HFF-Myc (cell line): Measurements from ENCODE around the gene CYP26A1.

ENCODE experiments used
- DNase-seq: peaks from one replicate; pipeline ENCODE4 v3.0.0-alpha.2; 2011; ENCODE audit warnings: low read depth; ENCODE audit errors: extremely low read depth
- H3K4me3 ChIP-seq: replicated peaks from 2 replicates; pipeline ENCODE4 v1.5.1; 2011; ENCODE audit warnings: low read depth, mild to moderate bottlenecking, control low read depth, low read length
- TF ChIP-seq, protein P1 (sequence below): IDR thresholded peaks from 2 replicates; pipeline ENCODE4 v1.5.1; 2012; ENCODE audit warnings: mild to moderate bottlenecking, low read depth, low read length, control low read depth; ENCODE audit errors: missing control alignments

The CYP26A1 gene

DNA sequence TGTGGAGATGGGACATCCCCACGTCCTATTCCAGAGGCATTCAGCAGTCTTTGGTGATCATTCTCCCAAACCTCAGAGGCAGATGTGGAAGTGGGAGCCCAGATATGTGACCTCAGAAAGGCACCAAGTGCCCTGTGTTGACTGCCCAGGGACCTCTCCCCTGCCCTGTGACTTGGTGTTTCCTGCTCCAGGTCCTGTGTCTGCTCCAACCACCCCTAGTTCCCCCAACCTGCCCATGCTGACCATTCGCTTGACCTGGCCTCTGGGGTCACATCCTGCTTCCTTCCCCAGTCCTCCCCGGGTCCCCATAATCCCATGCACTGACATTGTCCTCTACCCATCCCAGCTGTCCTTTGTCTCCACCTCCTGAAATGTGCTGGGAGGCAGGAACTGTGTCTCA is 7.6 kb downstream of the CYP26A1 start:
- TF ChIP-seq, protein P1, sequence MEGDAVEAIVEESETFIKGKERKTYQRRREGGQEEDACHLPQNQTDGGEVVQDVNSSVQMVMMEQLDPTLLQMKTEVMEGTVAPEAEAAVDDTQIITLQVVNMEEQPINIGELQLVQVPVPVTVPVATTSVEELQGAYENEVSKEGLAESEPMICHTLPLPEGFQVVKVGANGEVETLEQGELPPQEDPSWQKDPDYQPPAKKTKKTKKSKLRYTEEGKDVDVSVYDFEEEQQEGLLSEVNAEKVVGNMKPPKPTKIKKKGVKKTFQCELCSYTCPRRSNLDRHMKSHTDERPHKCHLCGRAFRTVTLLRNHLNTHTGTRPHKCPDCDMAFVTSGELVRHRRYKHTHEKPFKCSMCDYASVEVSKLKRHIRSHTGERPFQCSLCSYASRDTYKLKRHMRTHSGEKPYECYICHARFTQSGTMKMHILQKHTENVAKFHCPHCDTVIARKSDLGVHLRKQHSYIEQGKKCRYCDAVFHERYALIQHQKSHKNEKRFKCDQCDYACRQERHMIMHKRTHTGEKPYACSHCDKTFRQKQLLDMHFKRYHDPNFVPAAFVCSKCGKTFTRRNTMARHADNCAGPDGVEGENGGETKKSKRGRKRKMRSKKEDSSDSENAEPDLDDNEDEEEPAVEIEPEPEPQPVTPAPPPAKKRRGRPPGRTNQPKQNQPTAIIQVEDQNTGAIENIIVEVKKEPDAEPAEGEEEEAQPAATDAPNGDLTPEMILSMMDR: no peak
- no peak for DNase-seq
- no peak overlapping the region for H3K4me3 ChIP-seq

DNA sequence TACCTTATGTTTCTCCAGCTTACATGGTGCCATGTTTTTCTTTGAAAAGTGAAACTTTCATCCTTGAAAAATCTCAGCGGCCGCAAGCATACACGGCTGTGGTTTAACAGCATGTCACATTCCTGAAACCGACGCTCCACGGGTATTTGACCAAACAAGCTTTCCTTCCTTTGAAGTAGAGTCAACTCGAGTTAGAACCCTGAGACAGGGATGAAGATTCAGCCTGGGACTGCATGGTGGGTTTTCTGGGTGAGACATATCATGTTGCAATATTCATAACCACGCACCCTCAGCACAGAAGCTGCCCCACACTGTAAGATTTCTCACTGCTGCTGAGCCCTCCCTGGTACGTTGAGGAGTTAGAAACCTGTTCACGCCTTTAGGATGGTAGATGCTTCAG is 8.1 kb downstream of the CYP26A1 start:
- TF ChIP-seq, protein P1: no peak
- no peak for DNase-seq
- no peak overlapping the region for H3K4me3 ChIP-seq

DNA sequence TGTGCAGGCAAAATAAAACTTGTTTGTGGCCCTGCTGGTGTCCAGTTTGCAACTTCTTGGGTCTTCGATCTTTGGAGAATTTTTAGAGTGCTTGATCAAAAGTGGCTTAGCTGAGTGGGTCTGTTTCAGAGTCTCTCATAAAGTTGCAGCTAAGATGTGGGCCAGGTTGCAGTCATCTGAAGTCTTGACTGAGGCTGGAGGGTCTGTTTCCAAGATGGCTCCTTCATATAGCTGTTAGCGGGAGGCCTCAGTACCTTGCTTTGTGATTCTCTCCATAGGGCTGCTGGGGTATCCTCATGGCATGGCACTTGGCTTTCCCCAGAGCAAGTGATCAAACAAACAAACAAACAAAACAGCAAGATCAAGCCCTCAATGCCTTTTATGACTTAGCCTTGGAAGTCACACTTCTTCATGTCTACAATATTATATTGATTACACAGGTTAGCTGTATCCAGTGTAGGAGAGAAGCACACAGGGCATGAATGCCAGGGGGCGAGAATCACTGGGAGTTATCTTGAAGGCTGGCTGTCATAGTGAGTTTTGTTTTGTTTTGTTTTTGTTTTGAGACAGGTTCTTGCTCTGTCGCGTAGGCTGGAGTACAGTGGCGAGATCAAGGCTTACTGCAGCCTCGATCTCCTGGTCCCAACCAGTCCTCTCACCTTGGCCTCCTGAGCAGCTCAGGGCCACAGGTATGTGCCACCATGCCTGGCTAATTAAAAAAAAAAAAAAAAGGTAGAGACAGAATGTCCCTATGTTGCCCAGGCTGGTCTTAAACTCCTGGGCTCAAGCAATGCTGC is 10.2 kb downstream of the CYP26A1 start:
- DNase-seq: no peak
- TF ChIP-seq, protein P1: no peak
- no peak overlapping the region for H3K4me3 ChIP-seq

DNA sequence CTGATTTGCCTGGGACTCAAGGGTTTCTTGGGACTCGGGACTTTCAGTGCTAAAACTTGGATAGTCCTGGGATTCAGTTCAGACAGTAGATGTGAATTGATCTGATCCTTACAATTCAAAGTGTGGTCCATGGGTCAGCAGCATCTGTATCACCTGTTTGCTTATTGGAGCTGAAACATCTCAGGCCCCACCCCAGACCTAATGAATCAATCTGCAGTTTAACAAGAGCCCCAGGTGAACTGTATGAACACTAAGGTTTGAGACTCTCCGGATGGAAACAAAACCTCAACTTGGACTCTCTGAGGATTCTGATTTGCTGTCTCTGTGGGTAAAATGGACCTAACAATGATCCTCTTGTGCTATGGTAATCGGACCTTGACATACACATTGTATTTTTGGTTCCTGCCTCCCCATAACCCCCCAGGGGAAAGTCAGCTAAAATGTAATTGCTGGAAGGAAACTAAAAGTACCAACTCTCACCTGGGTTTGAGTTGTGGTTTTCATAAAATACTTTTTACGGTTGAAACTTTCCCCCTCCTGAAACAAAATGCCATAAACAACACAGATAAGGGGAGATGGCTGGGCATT is 11.7 kb downstream of the CYP26A1 start:
- TF ChIP-seq, protein P1: no peak
- no peak for DNase-seq
- H3K4me3 ChIP-seq: no peak overlapping the region

DNA sequence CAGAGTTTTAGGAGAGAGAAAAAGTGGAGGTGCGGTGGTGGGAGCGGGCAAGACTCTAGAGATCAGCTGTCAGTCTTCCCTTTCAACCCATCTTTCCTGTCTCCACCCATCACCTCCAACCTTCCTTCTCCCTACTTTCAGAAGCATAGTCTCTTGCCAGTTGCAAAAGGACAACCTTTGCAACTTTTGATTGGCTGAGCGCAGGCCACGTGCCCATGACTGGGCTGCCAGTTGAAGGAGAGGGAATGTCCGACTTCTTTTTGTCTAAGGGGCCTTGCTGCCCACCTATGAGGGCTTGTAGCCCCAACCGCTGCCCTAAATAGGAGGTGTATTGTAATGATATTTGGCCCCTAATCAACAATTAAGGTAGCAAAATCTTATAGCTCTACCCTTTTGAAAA is 12.6 kb downstream of the CYP26A1 start:
- no peak overlapping the region for H3K4me3 ChIP-seq
- DNase-seq: no peak
- TF ChIP-seq, protein P1: no peak

DNA sequence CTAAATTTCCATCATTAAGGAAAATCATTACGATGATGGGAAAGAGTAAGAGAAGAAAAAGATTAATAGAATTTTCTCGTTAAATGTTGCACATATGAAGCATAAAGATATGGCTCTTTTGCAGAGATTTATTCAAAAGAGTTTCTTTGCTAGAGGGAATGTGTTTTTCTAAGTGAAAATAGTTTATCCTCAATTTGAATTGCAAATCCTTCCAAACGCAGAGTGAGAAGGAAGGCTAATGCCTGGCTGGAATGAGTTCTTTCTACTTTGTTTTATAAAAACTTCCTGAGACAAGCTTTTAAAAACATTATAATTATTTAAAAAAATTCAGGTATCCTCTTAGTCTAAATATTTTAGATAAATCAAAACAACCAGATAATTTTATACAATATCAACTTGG is 14.2 kb downstream of the CYP26A1 start:
- no peak overlapping the region for H3K4me3 ChIP-seq
- no peak for DNase-seq
- TF ChIP-seq, protein P1: no peak
